Measurements from ENCODE around the gene LRRN4. TPM values are rescaled to one million over a fixed set of nuclear protein-coding genes. Genes with fewer than 3 reads are reported as not detected.

LRRN4 gene
- polyA plus RNA-seq, 2 of the 4 experiments (the other 2 are of a cell fraction), result not detected

GRCh38 chr20:6030453-6031080, 23.3 kb downstream of the LRRN4 start:
- no peak for TF ChIP-seq ZSCAN20 (CRISPR knock-in tag; IDR thresholded peaks at IDR 0.05)
- no peak for TF ChIP-seq HES2 (IDR thresholded peaks at IDR 0.05)
- TF ChIP-seq ATOH8 (CRISPR knock-in tag; IDR thresholded peaks at IDR 0.05; ENCODE audit: low read depth), result no peak
- TF ChIP-seq CBX8 (IDR thresholded peaks at IDR 0.05), result no peak
- TF ChIP-seq EHF (CRISPR knock-in tag; IDR thresholded peaks at IDR 0.05), result no peak
- TF ChIP-seq HOXA7 (CRISPR knock-in tag; IDR thresholded peaks at IDR 0.05), result no peak
- TF ChIP-seq HOXB5 (CRISPR knock-in tag; IDR thresholded peaks at IDR 0.05), result no peak
- TF ChIP-seq HOXB13 (CRISPR knock-in tag; IDR thresholded peaks at IDR 0.05; ENCODE audit: low read depth), result no peak
- no peak for TF ChIP-seq KDM1A (IDR thresholded peaks at IDR 0.05; ENCODE audit: low read depth)
- TF ChIP-seq NPAS2 (CRISPR knock-in tag; IDR thresholded peaks at IDR 0.05; ENCODE audit: borderline replicate concordance), result no peak
- TF ChIP-seq POLR2A (IDR thresholded peaks at IDR 0.05; ENCODE audit: low read length), result no peak
- no peak for TF ChIP-seq JUNB (IDR thresholded peaks at IDR 0.05)
- TF ChIP-seq NR3C1 (IDR thresholded peaks at IDR 0.05), result no peak
- no peak for TF ChIP-seq NFE2L2 (conservative IDR thresholded peaks at IDR 0.05; ENCODE audit: low read length)
- no peak for TF ChIP-seq EP300 (IDR thresholded peaks at IDR 0.05)
- TF ChIP-seq GATA3 (IDR thresholded peaks at IDR 0.05; ENCODE audit: borderline replicate concordance), result no peak
- no peak for TF ChIP-seq ESRRA (IDR thresholded peaks at IDR 0.05; ENCODE audit: borderline replicate concordance, low read length)
- no peak for TF ChIP-seq CHD4 (IDR thresholded peaks at IDR 0.05; ENCODE audit: borderline replicate concordance)
- POLR2A ChIA-PET, result interaction anchor here (0.6 kb wide), 1 partner anchor 88 kb away, joined by 3 read pairs; no protein-coding TSS in a partner anchor

GRCh38 chr20:6029538-6029937, 24.3 kb downstream of the LRRN4 start:
- Histone ChIP-seq H3K4me2 (no peak overlapping the region), H3K4me3 (no peak overlapping the region), H3K9me3 (peaks cover 8% of the 10 kb centered on the region), H3K4me1 (peaks cover 13% of the 10 kb centered on the region), H3K27ac (no peak overlapping the region)
- DNase-seq (ENCODE audit: low read depth in 1 of 2, low spot score in 1 of 2) (no peak), FAIRE-seq (peak; percentile 18), ATAC-seq (no peak)
- 70% methylated on average over 6 of the region's 6 CpGs for WGBS (ENCODE audit: missing lambda C conversion rate)
- POLR2A ChIA-PET, result interaction anchor here (0.7 kb wide), 1 partner anchor 909 kb away, joined by 4 read pairs; no protein-coding TSS in a partner anchor
- CTCF ChIA-PET, result interaction anchor here (0.7 to 1.9 kb wide), 3 partner anchors 48 to 501 kb away, joined by 4 to 9 read pairs (median 5); no protein-coding TSS in a partner anchor
- TF ChIP-seq FOSL2 (IDR thresholded peaks at IDR 0.05) (no peak), FOSL2 (CRISPR knock-in tag; IDR thresholded peaks at IDR 0.05) (peak; percentile 33; the same call in 1 of the 2 replicates), KDM5A (IDR thresholded peaks at IDR 0.05) (no peak)

More at GRCh38 chr20:6030453-6031080, 23.3 kb downstream of the LRRN4 start:
- ATAC-seq (no peak), FAIRE-seq (no peak), DNase-seq (ENCODE audit: low read depth in 1 of 2, low spot score in 1 of 2) (no peak)
- Histone ChIP-seq H3K9me3 (no peaks in the 10 kb centered on the region), H3K4me3 (no peak overlapping the region), H3K4me1 (peaks cover 13% of the 10 kb centered on the region), H3K4me2 (no peak overlapping the region), H3K27ac (no peak overlapping the region)
- 92% methylated on average over 6 of the region's 6 CpGs for WGBS (ENCODE audit: missing lambda C conversion rate)
- CTCF ChIA-PET, result interaction anchor here (0.9 kb wide), 1 partner anchor 502 kb away, joined by 5 read pairs; no protein-coding TSS in a partner anchor

GRCh38 chr20:6028818-6029217, 25.0 kb downstream of the LRRN4 start:
- Histone ChIP-seq H3K27ac (no peak overlapping the region), H3K4me1 (peaks cover 13% of the 10 kb centered on the region), H3K4me3 (no peak overlapping the region), H3K4me2 (no peak overlapping the region), H3K9me3 (peaks cover 12% of the 10 kb centered on the region)
- ATAC-seq (no peak), DNase-seq (ENCODE audit: low read depth in 1 of 2, low spot score in 1 of 2) (no peak), FAIRE-seq (peak; percentile 56)
- TF ChIP-seq HOXB13 (CRISPR knock-in tag; IDR thresholded peaks at IDR 0.05; ENCODE audit: low read depth) (no peak), CTCF (IDR thresholded peaks at IDR 0.05) (no peak), BHLHE40 (IDR thresholded peaks at IDR 0.05; ENCODE audit: low read depth, low read length) (no peak), RARB (CRISPR knock-in tag; IDR thresholded peaks at IDR 0.05) (no peak), NPAS2 (CRISPR knock-in tag; IDR thresholded peaks at IDR 0.05; ENCODE audit: borderline replicate concordance) (no peak), EP300 (IDR thresholded peaks at IDR 0.05) (no peak), KDM1A (IDR thresholded peaks at IDR 0.05; ENCODE audit: low read depth) (no peak), NFE2L2 (conservative IDR thresholded peaks at IDR 0.05; ENCODE audit: low read length) (no peak), ZC3H11A (IDR thresholded peaks at IDR 0.05) (no peak)
- POLR2A ChIA-PET, result no interaction called here
- CTCF ChIA-PET, result interaction anchor here (0.6 to 1.9 kb wide), 3 partner anchors 48 to 1850 kb away, joined by 4 to 9 read pairs (median 5); no protein-coding TSS in a partner anchor

All from A549 (cell line).